GM18517 (cell line): ENCODE results near the gene TXK.

Source experiments
- ATAC-seq: cut with Tn5 transposase; IDR thresholded peaks from one replicate; pipeline ENCODE4 v1.9.1; 2021; ENCODE audit warnings: mild to moderate bottlenecking, moderate library complexity; ENCODE audit not compliant: unreplicated experiment

The TXK gene

DNA sequence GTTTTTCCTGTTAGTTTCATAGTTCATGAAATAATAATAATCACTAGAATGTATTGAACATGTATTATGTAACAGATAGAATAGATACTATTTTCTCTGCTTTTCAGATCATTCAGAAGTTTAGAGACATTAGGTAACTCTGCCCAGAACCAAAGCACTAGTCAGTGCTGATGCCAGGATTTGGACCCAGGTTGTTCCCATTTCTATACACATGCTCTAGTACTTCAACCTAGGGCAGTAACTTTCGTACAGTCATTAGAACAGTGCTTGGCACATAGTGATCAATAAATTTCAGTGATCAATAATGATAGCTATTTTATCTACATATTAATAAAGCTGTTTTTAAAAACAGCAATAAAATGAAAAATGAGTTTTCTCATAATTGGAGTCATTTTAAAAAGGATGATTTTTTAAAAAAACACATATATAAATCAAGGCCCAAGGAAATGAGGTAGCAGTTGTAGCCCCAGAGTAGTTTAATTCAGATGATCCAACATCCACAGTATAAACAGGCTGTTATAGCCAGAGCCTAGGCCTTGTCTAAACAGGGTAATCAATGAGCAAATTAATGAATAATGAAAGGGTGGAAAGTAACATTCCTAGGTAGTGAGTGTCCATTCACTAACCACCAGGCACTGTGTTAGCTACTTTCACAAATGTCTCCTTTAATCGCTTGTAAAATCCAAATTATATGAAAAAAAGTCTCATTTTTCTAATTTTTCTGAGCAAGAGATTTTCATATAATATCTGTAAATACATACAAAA, 25.6 kb downstream of the TXK start:
- ATAC-seq: no peak

DNA sequence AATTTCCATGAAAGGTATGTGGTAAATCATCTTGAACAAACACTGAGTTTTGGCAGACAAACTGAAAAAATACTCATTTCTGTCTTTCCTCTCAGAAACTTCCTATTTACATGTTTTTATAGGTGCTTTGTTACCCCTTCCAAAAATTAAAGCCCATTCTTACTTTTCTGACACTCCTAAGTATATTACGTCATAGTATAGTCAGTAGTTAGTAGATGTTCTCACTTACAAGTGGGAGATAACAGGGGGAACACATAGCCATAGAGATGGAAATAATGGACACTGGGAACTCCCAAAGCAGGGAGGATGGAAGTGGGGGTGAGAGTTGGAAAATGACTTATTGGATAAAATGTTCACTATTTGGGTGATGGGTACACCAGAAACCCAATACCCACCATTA, 28.8 kb downstream of the TXK start:
- no peak for ATAC-seq

DNA sequence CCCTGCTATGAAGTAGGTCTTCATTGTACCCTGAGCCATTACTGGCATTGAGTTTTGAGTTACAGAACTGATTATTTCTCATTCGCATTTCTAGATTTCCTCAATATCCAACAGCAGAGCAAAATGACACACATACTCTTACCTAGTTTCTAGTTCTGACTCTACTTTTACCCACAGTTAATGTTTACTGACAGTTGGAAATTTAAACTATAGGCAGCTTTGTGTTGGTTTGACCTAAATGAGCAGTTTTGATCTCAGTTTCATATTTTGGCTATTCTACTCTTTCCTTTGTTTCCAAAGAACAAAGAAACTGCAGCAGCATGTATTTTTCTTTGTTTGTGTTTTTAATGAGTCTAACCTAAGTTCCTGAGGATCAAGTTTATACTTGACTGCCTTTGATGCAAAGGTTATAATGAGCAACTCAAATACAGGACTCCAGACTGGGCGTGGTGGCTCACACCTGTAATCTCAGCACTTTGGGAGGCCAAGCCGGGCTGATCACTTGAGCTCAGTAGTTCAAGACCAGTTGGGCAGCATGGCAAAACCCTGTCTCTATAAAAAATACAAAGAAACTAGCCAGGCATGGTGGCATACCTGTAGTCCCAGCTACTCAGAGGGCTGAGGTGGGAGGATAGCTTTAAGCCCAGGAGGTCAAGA, 30.4 kb downstream of the TXK start:
- no peak for ATAC-seq

DNA sequence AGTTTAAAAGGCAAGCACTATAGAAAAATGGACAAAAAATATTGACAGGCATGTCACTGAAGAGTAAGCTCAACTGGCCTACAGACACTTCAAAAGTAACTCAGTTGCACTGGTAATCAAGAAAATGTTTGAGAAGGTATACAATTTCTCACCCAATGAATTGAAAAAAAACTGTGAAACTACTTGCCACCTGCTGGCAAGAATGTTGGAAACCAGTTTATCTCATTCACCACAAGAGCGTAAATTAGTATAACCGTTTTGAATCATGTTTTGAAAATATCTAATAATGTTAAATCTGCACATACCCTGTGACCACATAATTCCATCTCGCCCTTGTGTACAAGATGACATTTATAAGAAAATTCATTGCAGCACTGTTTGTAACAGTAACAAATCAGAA, 31.7 kb downstream of the TXK start:
- no peak for ATAC-seq

DNA sequence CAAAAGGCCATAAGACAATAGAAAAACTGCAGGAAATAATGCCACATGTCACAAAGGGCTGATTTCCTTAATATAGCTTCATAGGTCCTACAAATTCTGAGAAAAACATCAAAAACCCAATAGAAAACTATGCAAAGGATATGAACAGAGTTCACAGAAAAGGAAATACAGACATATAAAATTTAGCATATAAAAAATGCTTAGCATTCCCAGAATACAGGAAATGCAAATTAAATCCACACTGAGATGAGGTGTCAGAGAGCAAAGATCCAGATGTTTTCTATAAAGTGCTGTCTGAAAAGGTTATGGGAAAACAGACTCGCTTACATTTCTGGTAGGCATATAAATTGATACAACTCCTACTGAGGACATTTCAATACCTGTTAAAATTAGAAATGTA, 33.8 kb downstream of the TXK start:
- no peak for ATAC-seq

DNA sequence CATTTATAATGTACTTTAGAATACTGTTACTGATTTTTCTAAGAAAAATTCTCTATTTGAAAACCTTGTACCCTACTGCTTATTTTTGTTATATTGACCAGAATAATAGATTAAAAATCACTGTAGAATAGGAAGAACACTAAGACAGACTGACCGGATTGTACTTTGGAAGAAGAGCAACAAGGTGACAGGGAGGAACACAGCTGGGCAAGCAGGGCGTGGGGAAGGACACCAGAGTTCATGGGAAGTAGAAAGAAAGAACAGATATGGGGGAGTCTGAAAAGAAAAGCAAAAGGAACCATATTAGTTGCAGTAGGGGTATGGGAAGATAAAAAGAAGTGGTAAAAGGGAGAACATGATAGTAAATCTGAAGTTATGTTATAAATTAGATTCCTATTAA, 38.6 kb downstream of the TXK start:
- ATAC-seq: no peak

DNA sequence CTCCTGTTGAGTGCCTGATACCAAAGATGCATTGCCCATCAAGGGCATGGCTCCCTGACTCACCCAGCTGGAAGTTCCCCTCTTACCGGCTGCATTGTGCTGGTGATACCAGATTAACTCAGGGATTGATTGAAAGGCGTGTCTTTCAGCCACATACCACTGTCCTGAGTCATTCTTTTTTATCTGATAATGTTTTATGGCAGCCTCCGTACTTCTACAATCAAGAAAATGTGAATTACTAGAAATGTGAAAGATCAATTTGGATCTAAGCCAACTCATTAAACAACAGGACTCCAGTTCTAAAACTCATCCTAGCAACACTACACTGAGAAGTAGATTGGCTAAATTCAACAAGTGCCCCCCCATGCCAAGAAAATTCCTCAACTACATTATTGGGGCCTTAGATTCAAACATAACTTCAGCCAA, 40.0 kb downstream of the TXK start:
- ATAC-seq: no peak

DNA sequence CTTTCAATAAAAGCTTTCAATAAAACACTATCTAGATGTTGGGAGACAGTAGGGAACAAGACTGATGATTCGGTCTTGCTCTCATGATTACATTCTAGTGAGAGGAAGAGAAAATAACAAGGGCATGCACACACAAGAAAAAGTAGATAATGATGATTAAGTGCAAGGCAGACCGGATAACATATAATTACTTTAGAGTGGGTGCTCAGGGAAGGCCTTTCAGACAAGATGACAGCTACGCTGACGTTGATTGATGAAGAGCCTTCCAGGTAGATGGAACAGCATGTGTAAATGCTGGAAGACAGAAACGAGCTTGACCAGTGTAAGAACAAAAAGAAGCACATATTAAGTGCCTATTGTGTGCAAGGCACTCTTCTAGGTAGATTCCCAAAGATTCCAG, 43.4 kb downstream of the TXK start:
- ATAC-seq: no peak

DNA sequence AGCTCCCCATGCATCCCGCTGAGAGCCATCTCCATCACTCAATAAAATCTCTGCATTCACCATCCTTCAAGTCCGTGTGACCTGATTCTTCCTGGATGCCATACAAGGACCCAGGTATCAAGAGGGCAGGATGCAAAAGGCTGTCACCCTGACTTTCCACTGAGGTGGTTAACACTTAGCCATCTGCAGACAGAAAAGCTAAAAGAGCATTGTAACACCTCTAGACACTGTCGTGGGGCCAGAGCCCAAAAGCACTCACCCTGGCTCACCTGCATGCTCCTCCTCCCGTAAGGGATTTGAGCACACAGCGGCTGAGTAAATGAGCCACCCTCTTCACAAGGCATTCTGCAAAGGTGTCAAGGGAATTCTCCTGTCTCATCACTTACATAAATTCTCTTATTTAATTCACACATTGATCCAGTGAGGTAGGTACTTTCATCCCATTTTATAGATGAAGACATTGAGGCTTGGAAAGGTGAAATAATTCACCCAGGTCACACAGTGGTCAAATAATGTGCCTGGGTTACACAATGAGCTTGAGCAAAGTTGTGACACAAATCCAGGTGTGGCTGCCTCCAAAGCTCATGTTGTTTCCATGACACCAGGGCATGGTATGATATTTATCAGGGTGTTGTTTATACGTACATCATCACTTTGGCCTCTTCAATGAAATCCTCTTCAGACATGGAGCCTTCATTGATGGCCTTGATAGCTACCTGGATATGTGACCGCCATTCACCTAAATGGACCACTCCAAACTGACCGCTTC, 48.0 kb downstream of the TXK start:
- ATAC-seq: no peak

DNA sequence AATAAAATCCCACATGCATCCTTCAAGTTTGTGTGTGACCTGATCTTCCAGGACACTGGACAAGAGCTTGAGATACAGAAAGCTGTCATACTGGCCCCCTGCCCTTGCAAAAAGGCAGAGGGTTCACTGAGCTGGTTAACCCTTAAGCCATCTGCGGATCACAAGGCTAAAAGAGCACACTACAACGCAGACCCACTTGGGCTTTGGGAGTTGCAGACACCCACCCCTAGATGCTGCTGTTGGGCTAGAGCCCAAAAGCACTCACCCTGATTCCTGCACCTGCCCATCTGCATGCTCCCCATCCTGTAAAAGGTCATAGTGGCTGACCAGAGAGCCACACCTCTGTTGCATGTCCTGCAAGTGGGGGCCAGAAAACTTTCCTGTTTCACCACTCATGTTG, 51.1 kb downstream of the TXK start:
- no peak for ATAC-seq

DNA sequence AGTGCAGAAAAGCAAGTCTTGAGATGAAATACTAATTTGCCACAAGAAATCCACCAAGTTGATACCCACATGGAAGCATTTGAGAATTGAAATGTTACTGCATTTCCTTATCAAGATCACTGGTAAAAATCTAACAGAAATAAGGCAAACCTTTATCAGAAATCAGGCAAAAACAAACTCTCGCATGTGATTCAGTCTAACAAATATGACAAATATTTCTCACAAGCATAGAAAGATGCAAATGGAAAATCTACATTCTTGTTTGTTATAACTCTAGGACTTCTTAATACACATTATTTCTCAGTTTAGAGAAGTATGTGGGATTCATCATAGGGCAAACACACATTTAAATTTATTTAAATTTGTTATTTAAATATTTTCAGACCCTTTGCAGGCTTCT, 52.9 kb downstream of the TXK start:
- no peak for ATAC-seq

DNA sequence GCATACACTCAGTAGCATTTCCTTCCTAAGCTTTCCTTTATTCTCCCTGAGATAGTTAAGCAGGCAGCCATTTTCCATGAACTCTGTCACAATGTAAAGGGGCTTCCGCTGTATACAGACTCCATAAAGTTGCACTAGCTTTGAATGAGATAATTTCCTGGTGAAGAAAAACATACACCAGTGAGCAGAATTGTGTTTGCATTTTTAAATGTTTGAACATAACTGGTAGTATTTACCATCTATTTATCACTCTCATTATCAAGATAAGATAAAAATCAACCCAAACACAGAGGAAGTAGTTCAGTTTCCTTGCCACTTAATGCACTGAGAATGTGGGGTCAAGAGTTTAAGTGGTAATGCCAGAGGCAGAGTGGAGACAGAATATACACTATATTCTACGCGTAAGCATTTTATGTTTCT, 54.1 kb downstream of the TXK start:
- no peak for ATAC-seq

DNA sequence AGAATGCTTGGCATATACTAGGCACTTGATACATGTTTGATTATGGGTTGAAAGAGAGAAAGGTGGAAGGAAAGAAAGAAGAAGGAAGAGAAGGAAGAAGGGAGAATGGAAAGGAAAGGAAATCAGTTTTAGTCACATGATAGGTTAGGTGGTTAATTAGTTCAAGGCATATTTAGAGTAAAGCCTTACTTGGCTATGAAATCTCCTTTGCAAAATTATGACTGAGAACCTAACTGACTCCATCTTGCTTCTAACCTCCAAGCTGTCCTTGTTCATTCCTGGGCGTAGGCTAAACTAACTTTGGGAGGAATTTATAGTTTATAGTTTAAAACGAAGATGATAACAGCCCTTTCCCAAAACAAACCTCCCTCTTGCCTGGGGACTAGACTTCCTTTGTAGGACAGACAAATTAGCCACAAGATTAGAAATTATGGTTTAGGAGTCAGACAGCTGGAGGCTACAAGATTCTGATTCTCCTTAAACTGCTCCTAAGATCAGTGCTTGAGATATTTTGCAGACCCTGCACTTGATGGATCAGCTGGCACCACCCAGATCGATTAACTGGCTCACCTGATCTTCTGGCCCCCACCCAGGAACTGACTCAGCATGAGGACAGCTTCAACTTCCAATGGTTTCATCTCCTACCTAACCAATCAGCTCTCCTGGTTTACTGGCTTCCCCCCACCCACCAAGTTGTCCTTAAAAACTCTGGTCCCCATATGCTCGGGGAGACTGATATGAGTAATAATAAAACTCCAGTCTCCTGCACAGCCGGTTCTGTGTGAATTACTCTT, 55.0 kb downstream of the TXK start:
- ATAC-seq: no peak

DNA sequence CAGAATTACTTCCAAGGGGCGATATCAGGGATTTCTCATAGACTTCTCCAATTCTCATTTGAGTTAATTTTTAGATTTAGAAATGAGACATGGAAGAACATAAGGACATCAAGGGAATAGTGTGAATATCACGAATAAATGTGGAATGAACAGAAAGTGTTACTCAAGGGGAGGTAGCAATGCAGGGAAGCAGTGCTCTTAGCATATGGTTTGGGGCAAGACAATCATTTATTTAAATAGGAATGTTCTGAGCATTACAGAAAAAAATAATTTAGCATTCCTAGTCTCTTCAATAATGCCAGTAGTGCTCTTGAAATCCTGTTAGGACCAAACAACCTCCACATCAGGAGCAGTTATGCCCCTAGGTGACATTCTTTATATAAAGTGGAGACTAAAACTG, 55.6 kb downstream of the TXK start:
- ATAC-seq: no peak

DNA sequence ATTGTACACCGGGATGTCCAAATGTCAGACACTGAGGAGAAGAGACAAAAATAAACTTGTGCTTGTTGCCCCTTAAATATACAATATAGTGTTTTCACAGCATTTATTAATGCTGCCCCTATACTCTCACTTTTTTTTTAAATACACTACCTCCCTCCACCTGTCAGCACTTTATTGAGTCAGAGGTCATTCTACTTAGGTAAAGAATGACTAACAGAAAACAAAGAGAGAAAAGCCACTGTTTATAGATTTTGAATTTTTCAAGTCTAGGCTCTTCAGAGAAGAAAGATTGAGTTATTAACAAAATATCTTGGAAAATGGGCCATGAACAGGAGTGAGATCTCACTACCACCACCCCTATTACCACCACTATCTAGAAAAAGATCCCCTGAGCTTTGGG, 59.4 kb downstream of the TXK start:
- ATAC-seq: no peak

DNA sequence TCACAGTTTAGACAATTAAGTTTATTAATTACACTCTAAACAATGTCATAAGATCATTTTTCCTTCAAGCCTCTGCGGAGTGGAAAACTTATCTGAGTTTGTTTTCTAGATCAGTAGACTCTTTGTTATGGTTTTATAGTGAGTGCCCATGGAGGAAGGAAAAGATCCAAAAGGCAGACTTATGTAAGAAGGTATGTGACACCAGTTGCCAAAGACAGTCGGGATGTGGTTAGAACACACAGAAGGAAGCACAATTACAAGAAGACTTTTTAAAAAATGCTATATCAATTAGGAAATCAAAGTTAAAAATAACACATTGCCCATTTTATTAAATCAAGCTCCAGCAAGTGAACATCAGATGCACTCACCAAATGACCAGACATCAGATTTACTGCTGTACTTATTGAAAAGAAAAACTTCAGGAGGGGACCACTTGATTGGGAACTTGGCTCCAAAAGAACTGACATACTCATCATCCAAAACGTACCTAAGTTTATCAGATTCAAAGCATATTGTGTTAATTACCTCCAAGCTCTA, 60.4 kb downstream of the TXK start:
- ATAC-seq: no peak

DNA sequence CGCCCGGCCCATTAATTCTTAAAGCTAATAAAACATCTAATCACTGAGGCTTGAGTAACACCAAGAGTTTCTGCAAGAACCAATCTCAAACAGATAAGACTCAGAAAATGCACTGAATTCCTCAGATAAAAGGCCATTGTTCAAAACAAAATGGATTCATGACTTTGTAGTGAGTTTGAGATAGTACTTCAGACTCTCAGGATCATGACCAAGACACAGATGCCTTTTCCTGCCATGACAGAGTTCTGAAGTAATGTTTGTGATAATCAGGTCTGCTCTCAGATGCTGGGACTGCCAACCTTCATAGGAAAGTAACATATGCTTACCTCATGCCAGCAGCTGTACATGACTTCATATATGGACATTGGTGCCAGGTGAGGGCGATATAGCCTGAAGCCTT, 62.9 kb downstream of the TXK start:
- ATAC-seq: no peak

DNA sequence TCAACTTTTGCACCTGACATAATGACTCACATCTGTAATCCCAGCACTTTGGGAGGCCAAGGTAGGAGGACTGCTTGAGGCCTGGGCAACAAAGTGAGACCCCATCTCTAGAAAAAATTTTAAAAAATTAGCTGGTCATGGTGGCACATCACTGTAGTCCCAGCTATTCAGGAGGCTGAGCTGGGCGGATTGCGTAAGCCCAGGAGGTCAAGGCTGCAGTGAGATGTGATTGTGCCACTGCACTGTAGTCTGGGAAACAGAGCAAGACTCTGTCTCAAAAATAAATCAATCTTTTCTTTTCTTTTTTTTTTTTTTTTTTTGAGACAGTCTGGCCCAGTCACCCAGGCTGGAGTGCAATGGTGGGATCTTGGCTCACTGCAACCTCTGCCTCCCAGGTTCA, 65.0 kb downstream of the TXK start:
- ATAC-seq: no peak

DNA sequence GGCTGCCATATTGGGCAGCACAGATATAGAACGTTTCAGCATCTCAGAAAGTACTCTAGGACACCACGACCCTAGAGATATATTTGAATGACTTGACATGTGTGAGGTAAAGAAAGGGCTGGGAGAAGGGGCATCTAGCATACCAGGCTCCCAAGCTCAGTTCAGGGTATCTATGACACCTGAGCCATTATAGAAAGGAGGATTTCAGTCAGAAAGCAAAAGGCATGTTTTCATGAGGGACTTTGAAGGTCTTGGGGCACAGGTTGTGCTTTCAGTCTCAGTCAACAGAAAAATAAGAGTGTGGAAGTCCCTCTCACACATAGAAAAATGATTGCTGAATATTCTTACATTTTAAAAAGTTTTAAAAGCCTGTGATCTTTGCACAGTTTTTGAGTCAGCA, 65.9 kb downstream of the TXK start:
- no peak for ATAC-seq

DNA sequence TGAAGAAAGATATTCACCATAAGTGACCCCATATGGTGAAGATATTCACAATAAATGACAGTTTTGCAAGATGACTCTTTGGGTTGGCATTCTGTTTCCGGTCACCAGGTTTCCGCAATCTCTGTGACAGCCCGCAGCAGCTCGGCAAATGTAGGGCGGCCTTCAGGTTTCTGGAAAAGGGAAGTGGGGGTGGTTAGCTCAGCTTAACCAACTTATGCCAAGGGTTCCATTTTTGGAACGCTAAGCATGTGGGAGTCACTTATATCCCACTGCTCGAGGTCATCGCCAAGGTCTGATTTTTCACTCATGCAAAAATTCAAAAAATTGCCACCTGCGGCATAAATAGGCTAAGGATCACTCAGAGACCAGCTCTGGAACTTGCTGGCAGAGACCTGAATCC, 66.5 kb downstream of the TXK start:
- ATAC-seq: no peak

DNA sequence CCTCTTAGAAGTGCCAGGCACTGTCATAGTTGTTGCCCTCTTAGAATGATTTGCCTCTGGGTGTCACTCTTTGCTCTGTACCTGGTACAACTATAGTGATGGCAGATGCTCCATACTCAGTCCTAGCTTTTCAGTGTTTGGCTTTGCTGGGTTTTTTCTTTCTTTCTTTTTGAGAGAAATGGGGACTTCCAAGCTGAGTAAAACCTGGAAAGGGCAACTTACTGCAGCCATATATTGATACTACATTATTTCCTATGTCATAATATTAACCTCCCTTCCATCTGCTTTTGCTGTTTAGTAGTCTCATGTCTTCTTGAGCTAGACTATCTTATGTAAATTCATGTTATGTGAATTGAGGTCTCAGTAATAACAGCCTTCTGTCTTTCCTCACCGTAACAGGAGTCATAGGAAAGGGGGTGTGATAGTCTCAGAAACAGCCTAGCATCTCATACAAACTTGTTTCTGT, 68.4 kb downstream of the TXK start:
- peak; percentile 66 for ATAC-seq
